H1 (cell line): ENCODE results near the gene ZPBP. TPM values are rescaled to one million over a fixed set of nuclear protein-coding genes. Genes with fewer than 3 reads are reported as not detected.

Experiments
- CTCF ChIA-PET: fragments of 300-600 bp; sonication (Branson Sonifier 250); formaldehyde crosslinking; loops from one replicate; lab custom pipeline; 2021; ENCODE audit not compliant: partially characterized antibody; lab: Charles Lee
- POLR2A ChIA-PET: fragments of 300-600 bp; sonication (Branson Sonifier 250); formaldehyde crosslinking; loops from one replicate; lab custom pipeline; 2021; ENCODE audit warnings: inconsistent platforms; ENCODE audit not compliant: partially characterized antibody; lab: Charles Lee
- DNase-seq, 2 experiments: peaks; one replicate each; pipeline versions ENCODE4 v3.0.0 to v3.0.0-alpha.2; 2010 to 2022; ENCODE audit warnings: low spot score in 2 of 2, low read depth in 1 of 2, mixed read lengths in 1 of 2
- FAIRE-seq: peaks from 2 replicates; lab custom pipeline; 2011; peaks lifted over from hg19 to GRCh38; lab: Jason Lieb, UNC
- H2AFZ ChIP-seq: 2 replicates; pipeline ENCODE4 v1.8.1; 2012; ENCODE audit warnings: low read length, inconsistent platforms
- H2AK5ac ChIP-seq: 2 replicates; pipeline ENCODE4 v1.6.1; 2013; ENCODE audit warnings: low read depth, low read length
- H2BK120ac ChIP-seq: replicated peaks from 2 replicates; pipeline ENCODE3; 2013; ENCODE audit warnings: low read depth, low read length, inconsistent platforms
- H2BK12ac ChIP-seq: 2 replicates; pipeline ENCODE4 v1.6.1; 2013; ENCODE audit warnings: low read depth, low read length
- H2BK15ac ChIP-seq: 2 replicates; pipeline ENCODE4 v1.6.1; 2013; ENCODE audit warnings: low read length
- H2BK20ac ChIP-seq: 2 replicates; pipeline ENCODE4 v1.6.1; 2013; ENCODE audit warnings: low read length
- H2BK5ac ChIP-seq: 2 replicates; pipeline ENCODE4 v1.6.1; 2013; ENCODE audit warnings: low read depth, low read length
- H3K14ac ChIP-seq: 2 replicates; pipeline ENCODE4 v1.6.1; 2013; ENCODE audit warnings: inconsistent platforms; ENCODE audit not compliant: insufficient read length
- H3K18ac ChIP-seq: 2 replicates; pipeline ENCODE4 v1.6.1; 2013; ENCODE audit warnings: low read length; ENCODE audit errors: extremely low read depth
- H3K23ac ChIP-seq: 2 replicates; pipeline ENCODE4 v1.6.1; 2013; ENCODE audit warnings: inconsistent platforms; ENCODE audit not compliant: insufficient read length
- H3K23me2 ChIP-seq: 2 replicates; pipeline ENCODE4 v1.6.1; 2013; ENCODE audit warnings: low read depth, low read length
- H3K27ac ChIP-seq: 2 replicates; pipeline ENCODE4 v1.6.1; 2011; ENCODE audit warnings: low read depth, low read length, inconsistent platforms
- H3K27me3 ChIP-seq, 4 experiments: replicated peaks in 1 of 4; 1 replicate in 1 of 4; 2 replicates in 3 of 4; pipeline versions ENCODE4 v1.6.1 to v1.8.1; 2011 to 2013; ENCODE audit warnings: low read length in 3 of 4, mild to moderate bottlenecking in 3 of 4, inconsistent platforms in 2 of 4, mixed read lengths in 2 of 4, moderate library complexity in 1 of 4; ENCODE audit not compliant: control insufficient read depth in 3 of 4, insufficient read depth in 3 of 4; ENCODE audit errors: extremely low read depth in 1 of 4
- H3K36me3 ChIP-seq, 4 experiments: 2 replicates each; pipeline versions ENCODE4 v1.6.1 to v1.8.1; 2011 to 2013; ENCODE audit warnings: mild to moderate bottlenecking in 4 of 4, low read length in 3 of 4, moderate library complexity in 2 of 4, control low read depth in 1 of 4, inconsistent platforms in 1 of 4; ENCODE audit not compliant: insufficient read depth in 4 of 4, control insufficient read depth in 2 of 4
- H3K4ac ChIP-seq: replicated peaks from 2 replicates; pipeline ENCODE3; 2013; ENCODE audit warnings: low read length, low read depth, mixed read lengths, inconsistent platforms; ENCODE audit not compliant: insufficient read length
- H3K4me1 ChIP-seq, 4 experiments: replicated peaks in 1 of 4; 1 replicate in 1 of 4; 2 replicates in 3 of 4; pipeline versions ENCODE4 v1.6.1 to v1.8.1; 2011 to 2013; ENCODE audit warnings: low read length in 3 of 4, inconsistent platforms in 2 of 4, mixed read lengths in 1 of 4; ENCODE audit not compliant: insufficient read depth in 4 of 4, control insufficient read depth in 3 of 4
- H3K4me2 ChIP-seq, 2 experiments: 2 replicates each; pipeline versions ENCODE4 v1.6.1 to v1.8.1; 2011 to 2013; ENCODE audit warnings: low read depth in 2 of 2, low read length in 2 of 2, control low read depth in 1 of 2, inconsistent platforms in 1 of 2, mild to moderate bottlenecking in 1 of 2; ENCODE audit not compliant: insufficient read depth in 1 of 2
- H3K4me3 ChIP-seq, 4 experiments: fragments of 200-600, 300-600 bp in 1 of 4; sonication (generic), shearing (Covaris generic), sonication (Bioruptor Twin) in 1 of 4; 2 replicates each; pipeline versions ENCODE4 v1.5.1 to v1.8.1; 2011 to 2016; ENCODE audit warnings: low read length in 4 of 4, low read depth in 3 of 4, control low read depth in 2 of 4, inconsistent platforms in 2 of 4, mild to moderate bottlenecking in 2 of 4, mixed read lengths in 1 of 4, moderate library complexity in 1 of 4; ENCODE audit not compliant: insufficient read depth in 2 of 4; ENCODE audit errors: extremely low read depth in 1 of 4
- H3K56ac ChIP-seq: replicated peaks from 2 replicates; pipeline ENCODE3; 2013; ENCODE audit warnings: low read depth, mild to moderate bottlenecking, mixed read lengths, low read length, inconsistent platforms; ENCODE audit not compliant: insufficient read length
- H3K79me1 ChIP-seq: 2 replicates; pipeline ENCODE4 v1.6.1; 2013; ENCODE audit warnings: low read depth, low read length, control low read depth
- H3K79me2 ChIP-seq, 2 experiments: 2 replicates each; pipeline versions ENCODE4 v1.6.1 to v1.8.1; 2012 to 2013; ENCODE audit warnings: low read length in 2 of 2, mild to moderate bottlenecking in 2 of 2, inconsistent platforms in 1 of 2; ENCODE audit not compliant: insufficient read depth in 2 of 2, control insufficient read depth in 1 of 2
- H3K9ac ChIP-seq, 4 experiments: replicated peaks in 1 of 4; 1 replicate in 1 of 4; 2 replicates in 3 of 4; pipeline versions ENCODE4 v1.6.1 to v1.8.1; 2011 to 2013; ENCODE audit warnings: low read depth in 3 of 4, low read length in 3 of 4, control low read depth in 2 of 4, mild to moderate bottlenecking in 2 of 4, moderate library complexity in 2 of 4, inconsistent platforms in 1 of 4; ENCODE audit errors: extremely low read depth in 1 of 4
- H3K9me3 ChIP-seq, 2 experiments: 2 replicates each; pipeline versions ENCODE4 v1.6.1 to v1.8.1; 2012 to 2013; ENCODE audit warnings: mild to moderate bottlenecking in 2 of 2, moderate library complexity in 2 of 2, control low read depth in 1 of 2, inconsistent platforms in 1 of 2, low read depth in 1 of 2, low read length in 1 of 2, mixed read lengths in 1 of 2; ENCODE audit not compliant: insufficient read depth in 2 of 2
- H4K20me1 ChIP-seq, 2 experiments: replicated peaks in 1 of 2; 2 replicates each; pipeline versions ENCODE3 to v1.8.1; 2011 to 2013; ENCODE audit warnings: inconsistent platforms in 2 of 2, low read length in 2 of 2, mild to moderate bottlenecking in 1 of 2; ENCODE audit not compliant: insufficient read depth in 2 of 2, control insufficient read depth in 1 of 2
- H4K5ac ChIP-seq: 2 replicates; pipeline ENCODE4 v1.6.1; 2013; ENCODE audit warnings: low read length, low read depth, mixed read lengths, inconsistent platforms; ENCODE audit not compliant: insufficient read length
- H4K8ac ChIP-seq: 2 replicates; pipeline ENCODE4 v1.8.0; 2013; ENCODE audit warnings: mild to moderate bottlenecking, moderate library complexity, low read length, inconsistent platforms; ENCODE audit not compliant: insufficient read depth; ENCODE audit errors: extremely low read depth
- H4K91ac ChIP-seq: replicated peaks from 2 replicates; pipeline ENCODE3; 2013; ENCODE audit warnings: low read length, mixed read lengths, inconsistent platforms; ENCODE audit not compliant: insufficient read length
- CBX5 ChIP-seq: fragments of 300-800, 300-1000 bp; sonication (generic); IDR thresholded peaks from 2 replicates; pipeline ENCODE4 v1.7.1; 2016; ENCODE audit warnings: antibody characterized with exemption, low read length, low read depth
- FOSL1 ChIP-seq: IDR thresholded peaks from 2 replicates; pipeline ENCODE4 v1.6.1; 2011; ENCODE audit warnings: mild to moderate bottlenecking, low read depth, low read length, moderate library complexity; ENCODE audit not compliant: insufficient read depth
- HDAC6 ChIP-seq: IDR thresholded peaks from one replicate; pipeline ENCODE4 v1.7.1; 2012; ENCODE audit warnings: low read depth, mild to moderate bottlenecking, inconsistent platforms, low read length, moderate library complexity
- SP1 ChIP-seq: IDR thresholded peaks from 2 replicates; pipeline ENCODE4 v1.6.1; 2011; ENCODE audit warnings: low read depth, low read length
- TEAD4 ChIP-seq: IDR thresholded peaks from 2 replicates; pipeline ENCODE4 v1.6.1; 2012; ENCODE audit warnings: low read depth, low read length, inconsistent platforms, mixed read lengths
- polyA plus RNA-seq, 7 experiments: library from polyadenylated mRNA; depleted of rRNA in 3 of 7; stranded (reverse) in 5 of 7; unstranded in 2 of 7; fragments of >200 nt in 5 of 7; fragments of 200-250 nt in 2 of 7; gene quantifications; 1 replicate in 5 of 7; 2 replicates in 1 of 7; 4 replicates in 1 of 7; pipeline versions ENCODE4 v1.2.1 to v1.2.3, GENCODE V29; 2011 to 2013; ENCODE audit warnings: missing spikeins in 2 of 7, mixed read lengths in 2 of 7
- total RNA-seq: library from RNA; stranded (reverse); fragmentation: NEBNext Ultra II Directional; extraction: Animal tissue kit (Norgen Biotek cat#: 25700); gene quantifications from 2 replicates; pipeline ENCODE4 v1.2.1, GENCODE V29; 2021
- TF ChIP-seq, protein P1 (sequence below): IDR thresholded peaks from 2 replicates; pipeline ENCODE4 v1.6.1; 2011; ENCODE audit warnings: low read length, improper control_type of control experiment

The ZPBP gene
- total and polyA plus RNA-seq, 2 of the 8 experiments (the other 6 are each of a cell fraction or from before 2014, with no cell fraction given) = not detected

- TF ChIP-seq TEAD4 (no peak), CBX5 (no peak), SP1 (no peak), FOSL1 (no peak), HDAC6 (no peak)
- TF ChIP-seq, protein P1, sequence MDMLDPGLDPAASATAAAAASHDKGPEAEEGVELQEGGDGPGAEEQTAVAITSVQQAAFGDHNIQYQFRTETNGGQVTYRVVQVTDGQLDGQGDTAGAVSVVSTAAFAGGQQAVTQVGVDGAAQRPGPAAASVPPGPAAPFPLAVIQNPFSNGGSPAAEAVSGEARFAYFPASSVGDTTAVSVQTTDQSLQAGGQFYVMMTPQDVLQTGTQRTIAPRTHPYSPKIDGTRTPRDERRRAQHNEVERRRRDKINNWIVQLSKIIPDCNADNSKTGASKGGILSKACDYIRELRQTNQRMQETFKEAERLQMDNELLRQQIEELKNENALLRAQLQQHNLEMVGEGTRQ = no peak
- no peak overlapping the region for H2BK15ac ChIP-seq
- no peak overlapping the region for H3K4me2 ChIP-seq
- H2BK5ac ChIP-seq = no peak overlapping the region
- H3K36me3 ChIP-seq = peaks cover 0 to 14% (median 3%) of the 10 kb centered on the region in 4 experiments; a peak in 2 of 8 replicates
- no peak overlapping the region for H4K8ac ChIP-seq
- no peak overlapping the region for H3K14ac ChIP-seq
- no peak overlapping the region for H3K4me3 ChIP-seq
- no peak overlapping the region for H3K9ac ChIP-seq
- H2BK20ac ChIP-seq = no peak overlapping the region
- no peak overlapping the region for H3K18ac ChIP-seq
- DNase-seq (no peak), FAIRE-seq (no peak)
- peaks cover 3 to 13% (median 6%) of the 10 kb centered on the region in 4 experiments; a peak in 4 of 7 replicates for H3K4me1 ChIP-seq
- POLR2A ChIA-PET = no interaction called here
- peaks cover 27 to 33% of the 10 kb centered on the region in 2 experiments for H3K9me3 ChIP-seq
- no peaks in the 10 kb centered on the region for H4K20me1 ChIP-seq
- CTCF ChIA-PET = interaction anchor here (1.8 kb wide), 1 partner anchor 19 kb away, joined by 5 read pairs; no protein-coding TSS in a partner anchor
- H3K56ac ChIP-seq = no peak overlapping the region
- H4K5ac ChIP-seq = no peak overlapping the region
- no peak overlapping the region for H3K23ac ChIP-seq
- H3K4ac ChIP-seq = no peak overlapping the region
- H3K79me1 ChIP-seq = no peaks in the 10 kb centered on the region
- no peak overlapping the region for H4K91ac ChIP-seq
- H3K27me3 ChIP-seq = no peaks in the 10 kb centered on the region
- H2BK12ac ChIP-seq = no peak overlapping the region
- H2BK120ac ChIP-seq = no peak overlapping the region
- no peak overlapping the region for H3K27ac ChIP-seq
- H3K79me2 ChIP-seq = no peaks in the 10 kb centered on the region
- H2AK5ac ChIP-seq = no peak overlapping the region
- H3K23me2 ChIP-seq = no peaks in the 10 kb centered on the region
- no peak overlapping the region for H2AFZ ChIP-seq
These were observed 20.0 kb downstream of the ZPBP start for GRCh38 chr7:50073093-50073492.
